NCI-H2107 treated with DMSO at 0.1 percent for 48 hours (cell line): ENCODE data around the gene NCOA6.

ENCODE experiments used
- DNase-seq: peaks from one replicate; lab custom pipeline; 2025; ENCODE audit not compliant: unreplicated experiment; lab: John Stamatoyannopoulos, UW

The NCOA6 gene

DNA sequence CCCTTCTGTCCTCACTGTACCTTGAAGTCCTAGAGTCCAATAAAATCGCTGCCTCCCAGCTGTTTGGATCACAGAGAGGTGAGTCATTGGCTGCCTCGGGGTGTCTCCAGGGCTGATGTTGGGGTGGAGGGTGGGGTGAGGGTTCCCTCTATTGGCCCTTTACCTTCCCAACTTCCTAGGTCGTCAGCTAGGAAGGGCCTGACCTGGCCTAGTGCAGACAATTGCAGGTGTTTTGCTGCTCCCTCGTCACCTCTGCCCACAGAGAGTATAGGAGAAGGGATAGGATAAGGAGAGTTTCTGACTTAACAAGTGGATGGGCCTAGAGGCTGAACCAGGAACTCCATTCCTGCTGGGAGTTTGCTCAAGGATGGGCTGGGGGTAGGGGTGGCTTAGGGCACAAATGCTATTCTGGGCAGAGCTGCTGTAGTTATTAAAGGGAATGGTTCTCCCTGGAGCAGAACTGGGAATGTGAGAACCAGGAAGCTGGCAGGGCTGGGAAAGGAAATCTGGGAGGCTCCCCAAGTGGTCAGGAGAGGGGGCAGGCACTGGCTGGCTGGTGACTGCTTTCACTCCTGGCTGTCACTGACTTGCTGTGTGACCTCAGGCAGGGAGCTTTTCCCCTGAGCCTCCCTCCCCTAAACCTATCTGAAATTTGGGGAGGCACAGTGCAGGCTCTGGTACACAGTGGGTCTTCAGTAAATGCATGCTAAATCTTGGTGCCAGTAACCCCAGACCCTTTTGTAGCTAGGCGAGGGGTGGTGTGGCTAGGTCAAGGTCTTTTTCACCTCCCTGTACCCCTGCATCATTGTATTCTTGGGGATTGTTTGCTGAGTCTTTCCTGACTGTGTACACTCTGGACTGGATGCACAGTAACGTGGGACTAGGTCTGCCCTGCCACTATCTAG is 119.8 kb downstream of the NCOA6 start:
- no peak for DNase-seq

DNA sequence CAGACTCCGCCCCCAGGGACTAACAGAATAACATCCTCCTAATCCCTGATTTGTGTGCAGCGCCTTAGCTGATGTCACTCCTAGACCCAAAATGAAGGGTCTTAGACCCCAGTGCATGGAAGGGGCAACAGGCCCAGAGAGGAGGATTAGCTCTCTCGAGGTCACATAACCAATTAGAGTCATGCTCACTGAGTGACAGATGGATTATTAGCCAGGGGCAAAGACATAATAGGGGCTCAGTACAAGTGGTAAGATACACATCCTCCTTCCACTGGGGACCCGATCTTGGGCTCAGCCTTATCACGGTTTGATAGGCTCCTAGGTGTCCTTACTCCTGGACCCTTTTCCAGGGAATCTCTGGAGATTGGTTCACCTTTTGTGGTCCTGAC is 120.4 kb downstream of the NCOA6 start:
- no peak for DNase-seq

DNA sequence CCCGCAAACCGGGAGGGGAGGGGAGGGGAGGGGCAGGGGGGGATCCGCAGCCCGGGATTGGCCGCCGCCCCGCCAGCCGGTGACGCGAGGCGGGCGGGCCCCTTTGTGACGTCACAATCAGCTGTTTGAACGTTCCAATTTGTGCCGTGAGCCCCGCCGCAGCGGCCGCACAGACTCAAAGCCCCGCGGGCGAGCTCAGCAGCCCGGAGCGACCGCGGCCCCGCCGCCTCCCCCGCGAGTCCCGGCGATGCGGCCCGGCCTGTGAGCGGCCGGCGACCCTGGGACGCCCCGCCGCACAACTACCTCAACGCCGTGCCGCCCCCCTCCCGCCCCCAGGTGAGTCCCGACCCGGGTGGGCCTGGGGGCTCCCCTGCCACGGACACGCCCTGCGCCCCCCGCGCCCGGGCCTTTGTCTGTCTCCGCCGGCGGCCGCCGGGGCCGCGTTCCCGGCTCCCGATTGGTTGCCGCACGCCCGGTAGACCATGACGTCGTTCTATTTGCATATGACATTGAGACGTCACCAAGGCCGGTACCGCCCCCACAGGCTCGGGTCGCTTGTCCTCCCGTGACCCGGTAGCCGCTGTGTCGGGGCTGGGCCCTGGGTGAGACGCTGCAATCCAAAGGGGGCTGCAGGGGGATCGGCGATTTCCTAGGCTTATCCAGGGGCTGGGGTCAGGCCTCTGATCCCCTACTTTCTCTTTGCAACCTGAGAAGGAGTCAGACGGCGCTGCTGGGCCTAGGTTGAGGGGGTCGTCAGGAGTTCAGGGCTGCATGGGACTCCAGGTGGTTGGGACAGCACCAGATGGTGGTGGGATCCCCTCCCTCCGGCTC is 121.1 kb downstream of the NCOA6 start, which contains the start of gene TP53INP2:
Gene TP53INP2 (plus strand): TSS at position 168 of the 831 bp plus-strand sequence. CDS start 4,396 bp downstream, outside the sequence.
- DNase-seq, result peak; percentile 53

DNA sequence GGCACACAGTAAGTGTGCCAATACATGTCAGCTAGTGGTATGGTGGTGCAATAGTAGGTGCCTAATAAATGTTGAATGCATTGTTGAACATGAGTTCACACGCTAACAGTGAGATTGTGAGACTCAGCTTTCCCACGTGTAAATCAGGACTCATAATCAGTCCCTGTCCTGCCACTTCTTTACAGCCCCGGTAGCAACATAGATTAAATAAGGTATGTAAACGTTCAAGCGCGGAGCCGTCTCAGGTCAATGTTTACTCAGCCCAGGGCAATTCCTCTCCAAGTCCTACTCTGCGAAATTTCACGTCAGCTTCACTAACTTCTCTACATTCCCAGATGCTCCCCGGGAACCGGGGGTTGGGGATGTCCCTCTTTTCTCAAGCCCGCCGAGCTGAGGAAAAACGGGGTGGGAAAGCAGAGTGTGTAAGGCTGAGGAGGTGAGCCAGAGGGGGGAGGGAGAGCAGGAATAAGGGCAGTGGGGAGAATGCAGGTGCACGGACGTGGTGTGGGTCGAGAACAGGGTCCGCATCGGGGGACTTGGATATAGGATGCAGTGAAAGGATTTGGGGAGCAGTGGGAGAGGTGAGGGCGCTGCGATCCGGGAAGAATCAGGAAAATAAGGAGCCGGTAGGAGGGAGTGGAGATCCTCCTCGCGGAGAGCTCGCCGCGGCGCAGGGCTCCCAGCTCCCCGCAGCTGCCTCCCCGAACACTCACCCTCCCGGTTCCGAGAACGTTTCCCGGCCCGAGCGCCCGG is 121.9 kb downstream of the NCOA6 start:
- no peak for DNase-seq

DNA sequence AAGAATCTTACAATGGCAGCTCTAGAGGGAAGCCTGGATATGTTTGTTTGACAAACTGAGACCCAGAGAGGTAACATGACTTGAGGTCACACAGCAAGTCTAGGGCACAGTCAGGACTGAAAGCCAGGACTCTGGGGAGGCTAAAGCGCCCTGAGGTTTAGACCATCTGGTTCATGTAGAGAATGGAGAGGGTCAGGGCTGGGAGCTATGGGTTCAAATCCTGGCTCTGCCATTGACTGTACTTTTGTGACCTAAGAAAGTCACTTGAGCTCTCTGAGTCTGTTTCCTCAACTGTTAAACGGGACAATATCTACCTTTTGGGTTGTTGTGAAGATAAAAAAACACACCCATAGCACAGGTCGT is 122.4 kb downstream of the NCOA6 start:
- DNase-seq, result no peak

DNA sequence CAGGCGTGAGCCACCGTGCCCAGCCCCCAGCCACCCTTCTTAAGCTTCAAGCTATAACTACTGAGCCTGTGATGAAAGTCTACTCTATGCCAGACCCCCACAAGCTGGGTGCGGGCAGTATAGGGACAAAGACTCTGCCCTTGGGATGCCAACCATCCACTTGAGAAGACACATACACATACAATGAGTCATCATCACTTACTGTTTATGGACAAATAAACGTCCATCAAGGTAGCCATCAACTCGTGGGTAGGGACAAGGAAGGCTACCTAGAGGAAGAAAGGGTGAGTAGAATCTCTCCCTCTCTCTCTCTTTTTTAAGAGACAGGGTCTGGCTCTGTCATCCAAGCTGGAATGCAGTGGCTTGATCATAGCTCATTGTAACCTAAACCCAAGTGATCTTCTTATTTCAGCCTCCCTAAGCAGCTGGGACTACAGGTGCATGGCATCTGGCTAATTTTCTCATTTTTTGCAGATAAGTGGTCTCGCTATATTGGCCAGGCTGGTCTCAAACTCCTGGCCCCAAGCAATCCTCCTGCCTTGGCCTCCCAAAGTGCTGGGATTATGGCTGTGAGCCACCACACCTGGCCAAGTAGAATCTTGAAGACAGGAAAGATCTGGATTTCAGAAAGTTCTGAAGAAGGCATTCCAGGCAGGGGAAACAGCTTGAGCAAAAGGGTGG is 123.9 kb downstream of the NCOA6 start:
- DNase-seq, result no peak

DNA sequence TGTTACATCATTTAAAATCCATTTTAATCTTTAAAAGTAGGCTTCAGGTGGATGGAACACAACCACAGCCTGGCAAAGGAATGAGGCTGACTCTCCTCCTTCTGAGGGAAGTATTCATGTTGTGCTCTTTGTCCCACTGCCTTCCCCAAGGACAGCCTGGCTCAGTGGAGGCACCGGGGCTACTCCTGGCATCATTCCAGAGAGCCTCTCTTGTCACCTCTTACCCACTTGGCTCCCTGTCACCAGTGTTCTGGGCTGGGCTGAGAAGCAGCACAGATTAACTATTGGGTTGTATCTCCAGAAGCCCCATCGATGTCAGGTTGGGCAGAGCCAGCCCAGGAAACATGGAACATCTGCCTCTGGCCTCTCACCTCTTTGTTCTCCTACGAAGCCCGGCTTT is 132.0 kb downstream of the NCOA6 start:
- DNase-seq, result no peak

DNA sequence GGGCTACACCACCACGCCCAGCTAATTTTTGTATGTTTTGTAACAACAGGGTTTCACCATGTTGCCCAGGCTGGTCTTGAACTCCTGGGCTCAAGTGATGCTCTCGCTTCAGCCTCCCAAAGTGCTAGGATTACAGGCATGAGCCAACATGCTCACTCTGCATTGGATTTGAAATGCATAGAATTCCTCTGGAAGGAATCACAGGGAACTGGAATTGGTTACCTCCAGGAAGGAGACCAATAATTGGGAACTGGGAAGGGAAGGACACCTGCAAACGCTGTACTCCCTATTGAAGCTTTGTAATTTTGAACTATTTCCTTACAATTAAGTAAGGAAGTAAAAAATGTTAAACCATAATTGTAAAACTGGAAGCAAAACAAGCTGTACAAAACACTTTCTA is 133.6 kb downstream of the NCOA6 start:
- DNase-seq, result no peak

DNA sequence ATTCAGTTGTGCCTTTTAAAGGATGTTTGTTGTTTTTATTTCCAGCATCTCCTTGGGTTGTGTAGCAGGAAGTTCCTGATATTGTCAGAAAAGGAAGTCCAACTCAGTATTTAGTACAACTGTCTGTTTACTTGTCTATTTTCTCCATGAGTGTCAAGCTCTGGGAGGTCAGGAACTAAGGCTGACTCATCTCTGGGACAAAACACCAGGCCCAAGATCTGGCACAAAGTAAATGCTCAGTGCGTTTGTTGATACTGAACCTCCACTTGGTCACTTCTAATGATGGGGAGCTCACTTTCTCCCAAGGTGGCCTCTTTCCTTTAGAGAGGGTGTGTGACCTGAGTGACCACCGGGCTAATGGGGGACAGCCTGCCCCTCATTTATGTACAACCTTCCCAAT is 136.0 kb downstream of the NCOA6 start:
- no peak for DNase-seq

DNA sequence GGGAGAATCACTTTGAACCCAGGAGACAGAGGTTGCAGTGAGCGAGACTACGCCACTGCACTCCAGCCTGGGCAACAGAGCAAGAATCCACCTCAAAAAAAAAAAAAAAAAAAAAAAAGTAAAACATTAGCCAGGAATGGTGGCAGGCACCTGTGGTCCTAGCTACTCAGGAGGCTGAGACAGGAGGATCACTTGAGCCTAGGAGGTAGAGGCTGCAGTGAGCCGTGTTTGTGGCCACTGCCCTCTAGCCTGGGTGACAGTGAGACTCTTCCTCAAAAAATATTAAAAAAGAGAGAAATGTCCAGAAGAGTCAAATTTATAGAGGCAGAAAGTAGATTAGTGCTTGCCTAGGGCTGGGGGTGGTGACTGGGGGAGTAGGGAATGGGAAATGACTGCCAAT is 141.8 kb downstream of the NCOA6 start:
- DNase-seq, result no peak

DNA sequence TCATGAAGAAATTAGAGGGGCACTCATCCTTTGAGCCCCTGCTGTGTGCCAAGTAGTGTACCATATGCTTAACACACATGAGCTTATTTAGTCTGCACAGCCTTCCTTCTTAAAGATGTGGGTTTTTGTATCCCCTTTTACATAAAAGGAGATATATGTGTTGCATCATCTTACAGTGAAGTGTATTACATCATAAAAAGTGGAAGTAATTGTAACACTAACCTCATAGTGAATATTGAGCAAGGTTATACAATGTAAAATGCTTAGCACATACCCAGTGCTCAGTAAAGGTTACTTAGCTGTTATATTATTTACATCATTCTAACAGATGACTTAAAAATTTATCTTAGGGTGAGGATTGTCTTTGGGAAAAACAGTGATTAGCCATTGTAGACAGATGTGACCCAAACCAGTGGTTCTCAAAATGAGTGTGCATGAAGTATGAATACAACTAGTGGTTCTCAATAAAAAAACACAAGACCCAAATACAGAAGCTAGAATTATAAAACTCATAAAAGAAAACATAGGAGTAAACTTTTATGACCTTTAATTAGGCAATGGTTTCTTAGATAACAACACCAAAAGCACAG is 144.8 kb downstream of the NCOA6 start:
- no peak for DNase-seq

DNA sequence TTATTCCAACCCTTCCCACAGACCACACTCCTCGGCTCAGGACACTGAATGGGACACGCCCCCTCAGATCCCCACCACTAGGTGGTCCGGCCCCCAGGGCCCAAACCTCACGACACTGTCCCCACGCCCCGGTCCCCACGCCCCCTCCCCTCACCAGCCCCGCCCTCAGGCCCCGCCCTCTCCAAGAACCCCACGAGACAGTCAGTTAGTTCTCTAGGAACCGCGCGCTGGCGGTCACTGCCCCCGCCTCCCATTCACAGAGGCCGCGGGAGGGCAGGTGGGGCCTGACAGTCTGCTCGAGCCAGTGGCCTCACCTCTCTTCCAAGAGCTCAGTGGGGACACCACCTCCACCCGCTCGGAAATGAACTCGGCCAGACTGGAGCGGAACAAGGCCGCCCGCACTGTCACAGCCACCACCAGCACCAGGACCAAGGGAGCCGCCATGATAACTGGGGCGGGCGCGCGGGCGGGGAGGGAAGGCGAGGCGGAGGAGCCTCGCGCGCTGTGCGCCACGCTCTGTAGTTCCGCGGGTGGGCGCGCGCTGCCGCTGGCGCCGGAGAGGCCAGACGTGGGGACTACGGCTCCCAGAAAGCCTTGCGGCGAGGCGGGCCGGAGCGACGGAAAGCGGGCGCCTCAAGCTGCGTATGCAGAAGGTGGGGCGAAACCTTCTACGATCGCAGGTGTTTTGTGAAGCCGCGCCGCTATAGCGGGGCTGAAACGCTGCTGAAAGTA is 148.6 kb downstream of the NCOA6 start, which contains the start of gene PIGU:
Gene PIGU (minus strand): TSS at position 451 of the 732 bp plus-strand sequence. CDS start 7 bp downstream, at position 444.
- peak; percentile 71 for DNase-seq

DNA sequence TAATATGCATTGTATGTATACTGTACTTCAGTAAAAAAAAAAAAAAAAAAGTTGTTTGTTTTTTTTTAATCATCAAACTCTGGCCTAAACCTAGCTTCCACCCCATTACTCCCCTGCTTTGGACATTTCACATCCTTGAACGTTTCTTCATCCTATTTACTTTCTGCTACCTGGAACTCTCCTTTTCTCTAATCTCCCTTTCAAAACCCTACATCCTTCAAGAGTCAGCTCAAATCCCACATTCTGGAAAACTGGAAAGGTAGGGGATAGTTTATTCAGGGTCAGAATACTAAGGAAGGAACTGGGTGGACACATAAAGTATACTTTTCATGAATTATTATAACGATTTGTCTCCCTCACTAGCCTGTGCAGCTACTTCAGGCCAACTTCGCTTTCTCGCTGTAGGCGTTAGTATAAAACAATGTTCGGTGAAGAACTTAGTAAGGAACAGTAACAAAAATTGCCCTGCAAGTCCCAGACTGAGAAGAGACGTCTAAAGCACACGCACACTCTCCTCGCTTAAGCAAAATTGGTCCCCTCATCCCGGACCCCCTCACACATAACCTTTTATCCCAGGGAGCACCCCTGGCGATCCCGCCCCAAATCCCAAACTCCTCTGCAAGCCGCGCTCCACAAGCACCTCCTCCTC is 149.3 kb downstream of the NCOA6 start:
- no peak for DNase-seq

DNA sequence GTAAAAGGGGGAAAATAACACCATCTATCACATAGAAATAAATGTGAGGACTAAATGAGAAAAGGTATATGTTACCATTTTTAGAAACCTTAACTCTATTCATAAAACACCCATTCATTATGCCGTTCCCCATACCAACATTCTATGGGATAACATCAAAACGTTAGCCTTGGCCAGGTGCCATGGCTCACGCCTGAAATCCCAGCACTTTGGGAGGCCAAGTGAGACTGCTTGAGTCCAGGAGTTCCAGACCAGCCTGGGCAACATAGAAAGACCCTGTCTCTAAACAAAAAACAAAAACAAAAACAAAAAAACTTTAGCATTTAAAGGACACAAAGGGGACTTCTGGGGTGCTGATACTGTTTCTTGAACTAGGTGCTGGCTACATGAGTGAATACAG is 149.9 kb downstream of the NCOA6 start:
- DNase-seq, result no peak

DNA sequence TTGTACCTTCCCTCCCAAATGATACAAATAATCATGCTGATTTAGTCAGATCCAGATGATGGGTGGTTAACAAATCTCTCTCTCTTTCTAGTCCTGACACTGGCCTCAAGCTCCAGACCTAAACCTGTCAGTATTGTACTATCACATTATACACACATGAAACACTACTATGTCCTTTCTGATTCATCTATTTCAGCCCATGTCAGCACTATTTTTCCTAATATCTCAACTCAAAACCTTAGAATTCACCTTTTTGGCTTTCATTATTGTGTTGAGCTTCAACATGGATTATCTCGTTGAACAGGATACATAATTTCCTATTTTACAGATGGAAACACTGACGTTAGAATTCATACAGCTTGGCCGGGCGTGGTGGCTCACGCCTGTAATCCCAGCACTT is 152.0 kb downstream of the NCOA6 start:
- DNase-seq, result no peak

DNA sequence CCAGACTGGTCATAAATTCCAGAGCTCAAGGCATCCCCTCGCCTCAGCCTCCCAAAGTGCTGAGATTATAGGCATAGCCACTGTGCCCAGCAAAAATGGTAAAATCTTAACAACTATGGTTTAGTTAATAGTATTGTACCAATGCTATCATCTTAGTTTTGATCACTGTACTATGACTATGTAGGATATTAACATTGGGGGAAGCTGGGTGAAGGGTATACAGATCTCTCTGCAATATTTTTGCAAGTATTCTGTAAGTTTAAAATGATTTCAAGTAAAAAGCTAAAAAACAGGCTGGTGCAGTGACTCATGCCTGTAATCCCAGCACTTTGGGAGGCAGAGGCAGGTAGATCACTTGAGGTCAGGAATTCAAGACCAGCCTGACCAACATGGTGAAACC is 156.4 kb downstream of the NCOA6 start:
- no peak for DNase-seq
